Heart right ventricle (tissue), 16 donors: Measurements from ENCODE around the gene CYTH4. TPM values are rescaled to one million over a fixed set of nuclear protein-coding genes. Genes with fewer than 3 reads are reported as not detected.

Source experiments
- ATAC-seq, 8 donors: fragments of 200-7000 bp; cut with Tn5 transposase; one replicate each; pipeline ENCODE4 v1.9.1; 2020; ENCODE audit warnings: mild to moderate bottlenecking in 8 of 8, moderate library complexity in 8 of 8, moderate number of reproducible peaks in 1 of 8
- DNase-seq, 2 donors: peaks; one replicate each; pipeline ENCODE4 v3.0.0-alpha.2; 2020
- H3K27ac ChIP-seq, 10 donors: fragments of 200-600 bp; sonication (generic) in 2 of 10; one replicate each; pipeline versions ENCODE4 v1.5.0 to v1.8.0; 2020 to 2022; ENCODE audit warnings: mild to moderate bottlenecking in 3 of 10
- H3K27me3 ChIP-seq, 7 donors: fragments of 200-600 bp; one replicate each; pipeline ENCODE4 v1.8.0; 2021 to 2022; ENCODE audit warnings: mild to moderate bottlenecking in 2 of 7
- H3K36me3 ChIP-seq, 9 donors: fragments of 200-600 bp; sonication (generic) in 1 of 9; one replicate each; pipeline versions ENCODE4 v1.5.0 to v1.8.0; 2020 to 2022; ENCODE audit warnings: mild to moderate bottlenecking in 2 of 9
- H3K4me1 ChIP-seq, 9 donors: fragments of 200-600 bp; sonication (generic) in 1 of 9; one replicate each; pipeline versions ENCODE4 v1.5.0 to v1.8.0; 2020 to 2022; ENCODE audit warnings: mild to moderate bottlenecking in 4 of 9
- H3K4me3 ChIP-seq, 10 donors: fragments of 200-600 bp; sonication (generic) in 2 of 10; one replicate each; pipeline versions ENCODE4 v1.5.0 to v1.8.0; 2020 to 2022; ENCODE audit warnings: mild to moderate bottlenecking in 7 of 10, moderate library complexity in 2 of 10
- H3K9me3 ChIP-seq, 11 donors: fragments of 200-600 bp in 10 of 11; sonication (generic) in 2 of 11; one replicate each; pipeline versions ENCODE4 v1.5.0 to v1.8.0; 2013 to 2022; ENCODE audit warnings: mild to moderate bottlenecking in 2 of 11, control low read depth in 1 of 11, moderate library complexity in 1 of 11
- WGBS, 2 donors: extraction: QIAGEN DNeasy Blood & Tissue Kit; methylation state at CpG; one replicate each; pipeline ENCODE4 v1.1.7; 2013; ENCODE audit warnings: inconsistent platforms in 1 of 2; 5-methylcytosine and 5-hydroxymethylcytosine counted together
- intact Hi-C, 10 donors: fragments of 100-400 bp; cut with DNase I; formaldehyde crosslinking; loops; one replicate each; pipeline versions ENCODE4 v1.11.1 to v1.14.2; 2022
- polyA plus RNA-seq, 2 donors: library from polyadenylated mRNA; stranded (reverse); fragments of 200-250 nt; gene quantifications; one replicate each; pipeline ENCODE4 v1.2.3, GENCODE V29; 2013
- total RNA-seq, 10 donors: library from RNA; stranded (reverse); fragmentation: NEBNext Ultra II Directional in 3 of 10; extraction: Animal tissue kit (Norgen Biotek cat#: 25700) in 3 of 10; gene quantifications; one replicate each; pipeline versions ENCODE4 v1.2.1 to v1.2.4, GENCODE V29; 2021 to 2023
- TF ChIP-seq, protein P1 (sequence below), 9 donors: fragments of 200-600 bp; sonication (generic) in 2 of 9; IDR thresholded peaks; one replicate each; pipeline versions ENCODE4 v1.5.0 to v1.8.0; 2021 to 2022; ENCODE audit warnings: antibody characterized with exemption in 9 of 9, mild to moderate bottlenecking in 5 of 9, moderate library complexity in 1 of 9
- donor health status: Arrhythmogenic right ventricular cardiomyopathy.
- donor health status: ischemic (EF 13 %, LVEDD 7.1; RV severe dilation, severe dysfunction).
- donor health status: healthy with polysubstance abuse.
- donor health status: DM: no; HTN: yes; CAD: no.
- donor health status: DM: no; HTN: no; CAD: no.
- donor health status: ischemic (EF 25% LVEDD 6.9; RV normal size, moderate dysfunction).
- donor health status: ischemic (EF 25% LVEDD 5.7; RV mildly dilated, moderate dysfunction).
- donor health status: healthy.
- donor health status: DM: yes; HTN: yes; CAD: no.
- donor health status: Ischemic cardiomyopathy.
- donor health status: ischemic (EF 35%, LVEDD 5.7; RV mildly dilated, moderate dysfunction).
- donor health status: nonischemic (EF 11% LVEDD 7.7; RV severe dilation, severe dysfunction).
- donor health status: DM: yes; HTN: yes; CAD: no.
- donor health status: PGD.
- donor health status: ischemic (EF 29% LVEDD 5.4; RV normal size, mild dysfunction).
- donor health status: nonischemic (EF 23%, LVEDD 6.1; RV moderate dilation, normal function).

The CYTH4 gene
- total and polyA plus RNA-seq, 12 donors, result 1.8 to 29.3 (median 4.3) TPM

DNA sequence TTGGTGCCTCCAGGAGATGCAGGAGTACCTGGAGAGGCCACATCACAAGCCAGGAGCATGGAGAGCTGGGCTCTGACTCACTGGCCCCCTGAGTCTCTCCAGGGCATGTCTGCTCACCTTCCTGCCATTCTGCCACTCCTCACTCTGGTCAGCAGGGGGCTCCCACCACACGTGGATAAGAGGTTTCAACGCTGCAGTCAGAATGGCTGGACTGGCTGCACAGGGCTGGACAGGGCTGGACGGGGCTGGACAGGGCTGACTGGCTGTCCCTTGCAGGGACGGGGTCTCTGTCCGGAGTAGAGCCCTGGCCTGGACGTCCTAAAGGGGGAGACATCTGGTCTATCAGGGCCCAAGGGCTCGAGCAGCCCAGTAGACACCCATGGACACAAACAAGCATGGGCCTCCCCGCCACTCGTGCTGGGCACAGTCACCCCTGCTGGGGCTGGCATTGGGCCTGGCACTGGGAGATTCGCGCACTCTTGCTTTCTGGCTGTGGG lies 34.6 kb downstream of the CYTH4 start:
- Histone ChIP-seq H3K27me3 (peaks cover 0 to 47% (median 24%) of the 10 kb centered on the region in 7 donors), H3K36me3 (peaks cover 0 to 29% (median 0%) of the 10 kb centered on the region in 9 donors), H3K4me1 (peaks cover 0 to 29% (median 4%) of the 10 kb centered on the region in 9 donors), H3K27ac (no peak overlapping the region), H3K9me3 (no peaks in the 10 kb centered on the region), H3K4me3 (no peak overlapping the region)
- TF ChIP-seq, protein P1, sequence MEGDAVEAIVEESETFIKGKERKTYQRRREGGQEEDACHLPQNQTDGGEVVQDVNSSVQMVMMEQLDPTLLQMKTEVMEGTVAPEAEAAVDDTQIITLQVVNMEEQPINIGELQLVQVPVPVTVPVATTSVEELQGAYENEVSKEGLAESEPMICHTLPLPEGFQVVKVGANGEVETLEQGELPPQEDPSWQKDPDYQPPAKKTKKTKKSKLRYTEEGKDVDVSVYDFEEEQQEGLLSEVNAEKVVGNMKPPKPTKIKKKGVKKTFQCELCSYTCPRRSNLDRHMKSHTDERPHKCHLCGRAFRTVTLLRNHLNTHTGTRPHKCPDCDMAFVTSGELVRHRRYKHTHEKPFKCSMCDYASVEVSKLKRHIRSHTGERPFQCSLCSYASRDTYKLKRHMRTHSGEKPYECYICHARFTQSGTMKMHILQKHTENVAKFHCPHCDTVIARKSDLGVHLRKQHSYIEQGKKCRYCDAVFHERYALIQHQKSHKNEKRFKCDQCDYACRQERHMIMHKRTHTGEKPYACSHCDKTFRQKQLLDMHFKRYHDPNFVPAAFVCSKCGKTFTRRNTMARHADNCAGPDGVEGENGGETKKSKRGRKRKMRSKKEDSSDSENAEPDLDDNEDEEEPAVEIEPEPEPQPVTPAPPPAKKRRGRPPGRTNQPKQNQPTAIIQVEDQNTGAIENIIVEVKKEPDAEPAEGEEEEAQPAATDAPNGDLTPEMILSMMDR (IDR thresholded peaks at IDR 0.05), result peak; percentile 61 to 89 (median 82)
- 30 to 34% methylated on average over 11 of the region's 11 CpGs for WGBS, 2 donors
- peak; percentile 62 to 78 for DNase-seq
- intact Hi-C loops, result loop anchor here (1.0 to 10.0 kb wide), 12 partner anchors 108 to 912 kb away; partner anchors contain the start of genes ELFN2 (in 4 of the 10) and CDC42EP1 (in 3 of the 10)
- ATAC-seq, result peak; percentile 71 to 89 (median 83)

DNA sequence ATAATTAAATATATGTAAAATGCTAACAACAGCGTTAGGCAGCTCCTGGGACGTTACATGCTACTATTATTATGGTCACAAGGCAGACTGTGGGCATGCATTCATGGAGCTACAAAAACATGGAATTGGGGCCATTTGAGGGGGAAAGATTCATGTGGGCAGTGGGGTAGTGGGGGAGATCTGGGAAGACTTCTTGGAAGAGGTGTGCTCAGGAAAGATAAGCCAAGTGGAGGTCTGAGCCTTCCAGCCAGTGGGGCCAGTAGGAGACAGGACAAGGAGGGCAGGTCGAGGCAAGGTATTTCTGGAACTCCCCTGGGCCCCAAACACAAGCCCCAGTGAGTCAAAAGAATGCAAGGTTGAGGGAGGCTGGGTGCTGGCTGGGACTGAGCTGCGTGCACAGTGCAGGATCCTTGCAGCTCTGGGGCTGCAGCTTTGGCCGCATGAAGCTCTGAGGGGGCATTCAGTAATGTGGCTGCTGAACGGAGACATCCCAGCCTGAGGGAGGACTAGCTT lies 35.4 kb downstream of the CYTH4 start:
- Histone ChIP-seq H3K36me3 (peaks cover 0 to 20% (median 0%) of the 10 kb centered on the region in 9 donors), H3K4me1 (peaks cover 0 to 25% (median 4%) of the 10 kb centered on the region in 9 donors), H3K27ac (no peak overlapping the region), H3K27me3 (peaks cover 0 to 55% (median 31%) of the 10 kb centered on the region in 7 donors), H3K9me3 (no peaks in the 10 kb centered on the region), H3K4me3 (no peak overlapping the region)
- DNase-seq, result no peak
- intact Hi-C loops, result loop anchor here (1.0 to 10.0 kb wide), 12 partner anchors 107 to 913 kb away; partner anchors contain the start of genes ELFN2 (in 4 of the 10) and CDC42EP1 (in 3 of the 10)
- TF ChIP-seq, protein P1 (IDR thresholded peaks at IDR 0.05), result no peak
- ATAC-seq, result no peak
- 58 to 78% methylated on average over 6 of the region's 6 CpGs for WGBS, 2 donors

DNA sequence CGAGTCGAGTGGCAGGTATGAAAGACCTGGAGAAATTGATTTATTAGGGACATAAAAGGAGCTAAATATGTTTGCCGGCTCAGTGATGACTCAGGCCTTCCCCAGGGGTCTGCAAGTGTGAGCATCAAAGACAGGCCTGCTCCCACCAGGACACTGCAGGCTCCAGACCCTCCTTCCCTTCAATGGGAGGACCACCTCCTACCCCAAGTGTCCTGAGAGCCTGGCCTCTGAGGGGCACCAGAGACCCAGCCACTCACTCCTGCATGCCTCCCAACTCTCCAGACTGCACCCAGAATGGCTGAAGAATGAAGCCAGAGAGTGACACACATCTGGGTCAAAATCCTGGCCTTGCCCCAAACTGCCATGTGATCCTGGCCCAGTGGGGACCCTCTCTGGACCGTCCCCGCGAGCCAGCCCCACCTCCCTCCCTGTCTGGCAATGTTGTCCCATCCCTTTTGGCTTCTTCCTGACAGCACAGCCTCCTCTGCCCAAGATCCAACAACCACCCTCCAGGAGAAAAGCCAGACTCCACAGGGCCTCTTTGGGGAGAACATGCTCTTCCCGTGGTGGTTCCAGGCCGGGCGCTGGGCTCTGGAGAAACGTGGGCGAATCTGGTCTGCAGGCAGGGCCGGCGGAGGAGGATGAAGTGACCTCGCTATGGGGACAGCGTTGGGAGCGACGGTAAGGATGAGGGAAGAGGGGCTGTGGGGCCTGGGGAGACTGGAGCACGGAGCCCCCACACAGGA lies 36.2 kb downstream of the CYTH4 start:
- peaks cover 0 to 20% (median 4%) of the 10 kb centered on the region in 9 donors for H3K4me1 ChIP-seq
- WGBS, 2 donors, result 57 to 60% methylated on average over 18 of the region's 18 CpGs
- DNase-seq (no peak), ATAC-seq (peak in 1 of 8 donors; percentile 12)
- intact Hi-C loops, result loop anchor here in 9 of 10 donors (5.0 to 10.0 kb wide), 7 partner anchors 106 to 914 kb away; partner anchors contain the start of genes ELFN2 (in 4 of the 9) and CDC42EP1 (in 3 of the 9)
- peaks cover 0 to 13% (median 0%) of the 10 kb centered on the region in 9 donors for H3K36me3 ChIP-seq
- no peak overlapping the region for H3K4me3 ChIP-seq
- peaks cover 0 to 63% (median 37%) of the 10 kb centered on the region in 7 donors for H3K27me3 ChIP-seq
- TF ChIP-seq, protein P1 (IDR thresholded peaks at IDR 0.05), result no peak
- H3K27ac ChIP-seq, result no peak overlapping the region
- no peaks in the 10 kb centered on the region for H3K9me3 ChIP-seq

DNA sequence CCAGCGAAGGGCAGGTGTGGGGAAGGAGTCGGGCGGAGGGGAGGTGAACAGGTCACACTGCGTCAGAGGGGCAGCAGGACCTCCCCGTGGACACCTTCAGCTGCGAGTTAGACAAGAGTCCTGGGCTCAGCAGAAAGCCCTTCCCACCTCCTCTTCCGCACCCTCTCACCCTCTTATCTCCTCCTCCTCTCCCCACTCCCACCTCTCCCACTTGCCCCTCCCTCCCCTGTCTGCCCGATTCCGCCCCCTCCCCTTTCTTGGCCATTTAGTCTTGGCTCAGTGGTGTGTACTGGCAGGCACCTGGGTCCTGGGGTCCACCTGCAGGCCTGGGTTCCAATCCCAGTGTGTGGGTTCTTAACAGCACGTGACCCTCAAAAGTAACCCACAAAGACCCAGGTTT lies 37.2 kb downstream of the CYTH4 start:
- H3K27me3 ChIP-seq, result peaks cover 2 to 73% (median 42%) of the 10 kb centered on the region in 7 donors
- TF ChIP-seq, protein P1 (IDR thresholded peaks at IDR 0.05), result no peak
- no peak overlapping the region for H3K27ac ChIP-seq
- ATAC-seq (no peak), DNase-seq (no peak)
- WGBS, 2 donors, result 34 to 50% methylated on average over 10 of the region's 10 CpGs
- intact Hi-C loops, result loop anchor here in 9 of 10 donors (5.0 to 10.0 kb wide), 7 partner anchors 105 to 915 kb away; partner anchors contain the start of genes ELFN2 (in 4 of the 9) and CDC42EP1 (in 3 of the 9)
- H3K36me3 ChIP-seq, result peaks cover 0 to 3% (median 0%) of the 10 kb centered on the region in 9 donors
- no peak overlapping the region for H3K4me3 ChIP-seq
- no peaks in the 10 kb centered on the region for H3K9me3 ChIP-seq
- H3K4me1 ChIP-seq, result peaks cover 0 to 11% (median 1%) of the 10 kb centered on the region in 9 donors
